Measurements from ENCODE around the gene PHLDA3. TPM values are rescaled to one million over a fixed set of nuclear protein-coding genes. Genes with fewer than 3 reads are reported as not detected.

The PHLDA3 gene
- total and polyA plus RNA-seq, 2 of the 4 experiments (the other 2 are of a cell fraction) = 41.6 to 102 TPM

DNA sequence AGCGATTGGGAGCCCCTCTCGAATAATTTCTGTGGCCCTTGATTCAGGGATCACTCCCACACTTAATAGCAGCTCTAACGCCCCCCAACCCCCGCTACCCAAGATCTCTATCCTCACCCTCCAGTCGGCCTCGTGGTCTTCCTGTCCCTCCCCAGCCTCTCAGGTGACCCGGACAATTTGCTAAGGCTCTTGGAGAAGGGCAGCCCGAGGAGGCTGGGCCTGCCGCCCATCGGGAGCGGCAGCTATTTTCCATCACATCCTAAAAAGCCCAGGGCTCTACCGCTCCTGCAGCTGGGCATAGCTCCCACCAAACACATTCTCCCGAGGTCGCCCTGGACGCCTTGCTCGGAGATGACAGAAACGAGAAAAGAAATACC, 12.0 kb upstream of the PHLDA3 start:
- no peak for DNase-seq
- Histone ChIP-seq H3K9me3 (ENCODE audit: control insufficient read depth, insufficient read depth, low read length) (no peaks in the 10 kb centered on the region), H3K23ac (ENCODE audit: low read depth, low read length) (no peak overlapping the region), H2AK9ac (replicated peaks; ENCODE audit: low read depth, low read length, poor library complexity) (peak overlapping the region; percentile 5), H2BK120ac (ENCODE audit: low read depth, low read length) (no peak overlapping the region), H3K4ac (ENCODE audit: low read depth, low read length) (no peak overlapping the region; the same call in 1 of the 2 replicates), H2AK5ac (ENCODE audit: low read depth, low read length) (0 out of 2 replicates have a peak overlapping the region, but pooled peaks have one; percentile 17), H4K91ac (ENCODE audit: insufficient read depth, low read depth, low read length) (no peak overlapping the region), H2BK5ac (ENCODE audit: low read depth, low read length, poor library complexity, severe bottlenecking) (no peak overlapping the region), H3K9ac (ENCODE audit: low read depth, low read length) (no peak overlapping the region), H4K20me1 (ENCODE audit: insufficient read depth, low read length) (peaks cover 19% of the 10 kb centered on the region), H3K27me3 (ENCODE audit: control insufficient read depth, insufficient read depth, low read length) (no peaks in the 10 kb centered on the region), H3K79me1 (ENCODE audit: low read depth in 1 of 2, low read length in 2 of 2) (peaks cover 13 to 22% of the 10 kb centered on the region in 2 experiments; a peak in 3 of 4 replicates), H3K56ac (ENCODE audit: extremely low read depth, insufficient read depth, low read length) (no peak overlapping the region), H3K27ac (ENCODE audit: insufficient read depth, low read length) (no peak overlapping the region), H3K18ac (ENCODE audit: low read depth, low read length) (no peak overlapping the region), H4K8ac (ENCODE audit: low read depth in 2 of 2, low read length in 2 of 2) (no peak overlapping the region), H4K5ac (ENCODE audit: low read depth, low read length) (no peak overlapping the region), H3K9me1 (ENCODE audit: insufficient read depth, low read length) (0 out of 2 replicates have a peak, but pooled peaks cover 1% of the 10 kb centered on the region), H3K4me1 (ENCODE audit: control insufficient read depth, insufficient read depth, low read length) (peaks cover 14% of the 10 kb centered on the region), H3K14ac (replicated peaks; ENCODE audit: low read depth, low read length) (no peak overlapping the region), H2AFZ (replicated peaks; ENCODE audit: low read length, poor library complexity) (peak overlapping the region; percentile 13), H3K4me3 (ENCODE audit: insufficient read depth, low read depth, low read length) (no peak overlapping the region), H3K36me3 (ENCODE audit: control insufficient read depth, insufficient read depth, low read length) (peaks cover 34% of the 10 kb centered on the region), H3K4me2 (ENCODE audit: low read depth, low read length) (no peak overlapping the region), H2BK20ac (ENCODE audit: low read depth, low read length) (no peak overlapping the region), H2BK15ac (ENCODE audit: low read depth, low read length) (no peak overlapping the region)
- dilution Hi-C loops (cut with HindIII; ENCODE audit: low sequenced_read_pairs, unreplicated experiment) = no loop called here
- no TSS peak for BruUV-seq (replicated peaks)
- ChIA-PET POLR2A (ENCODE audit: unreplicated experiment) (interaction anchor here (0.6 to 1.4 kb wide), 3 partner anchors 12 to 1446 kb away, joined by 3 to 7 read pairs (median 3); partner anchors contain the start of genes KLHL12 and PHLDA3), CTCF (interaction anchor here (0.5 to 6.0 kb wide), 8 partner anchors 9 to 45 kb away, joined by 3 to 103 read pairs (median 8); partner anchors contain the start of gene PHLDA3)
- WGBS, 2 experiments (ENCODE audit: extremely low coverage in 2 of 2, insufficient read length in 1 of 2) = 17% methylated on average over 4 of the region's 17 CpGs; no CpG with 5 or more reads in 1 of the 2 experiments
- no peak for ATAC-seq (ENCODE audit: low read depth)
- in situ Hi-C loops (cut with MboI; ENCODE audit: low sequenced_read_pairs) = no loop called here
- intact Hi-C loops (cut with micrococcal nuclease) = loop anchor here (5.0 kb wide), 1 partner anchor 44 kb away; no protein-coding TSS in a partner anchor
- TF ChIP-seq POLR2A (IDR thresholded peaks at IDR 0.05; ENCODE audit: low read depth, low read length) (no peak; the same call in 1 of the 2 replicates), FOS (IDR thresholded peaks at IDR 0.05; ENCODE audit: low read depth, low read length) (no peak), BHLHE40 (IDR thresholded peaks at IDR 0.05; ENCODE audit: low read depth, low read length) (no peak), ELK1 (IDR thresholded peaks at IDR 0.05; ENCODE audit: borderline replicate concordance, low read depth, low read length) (no peak), MAFK (IDR thresholded peaks at IDR 0.05; ENCODE audit: low read depth, low read length) (no peak), RFX5 (IDR thresholded peaks at IDR 0.05; ENCODE audit: low read depth, low read length) (no peak), CEBPB (IDR thresholded peaks at IDR 0.05; ENCODE audit: low read depth, low read length) (no peak), NFE2L2 (IDR thresholded peaks at IDR 0.05; ENCODE audit: low read depth, low read length) (no peak), USF2 (IDR thresholded peaks at IDR 0.05; ENCODE audit: low read depth, low read length) (no peak), SMC3 (IDR thresholded peaks at IDR 0.05; ENCODE audit: low read depth, low read length) (no peak), CHD1 (IDR thresholded peaks at IDR 0.05; ENCODE audit: low read depth, low read length) (no peak), MXI1 (IDR thresholded peaks at IDR 0.05; ENCODE audit: borderline replicate concordance, low read depth, low read length) (no peak), RAD21 (IDR thresholded peaks at IDR 0.05; ENCODE audit: low read length) (no peak), RCOR1 (IDR thresholded peaks at IDR 0.05; ENCODE audit: insufficient replicate concordance, low read length) (no peak), MAZ (IDR thresholded peaks at IDR 0.05; ENCODE audit: borderline replicate concordance, low read depth, low read length) (no peak)
- TF ChIP-seq, protein P1, sequence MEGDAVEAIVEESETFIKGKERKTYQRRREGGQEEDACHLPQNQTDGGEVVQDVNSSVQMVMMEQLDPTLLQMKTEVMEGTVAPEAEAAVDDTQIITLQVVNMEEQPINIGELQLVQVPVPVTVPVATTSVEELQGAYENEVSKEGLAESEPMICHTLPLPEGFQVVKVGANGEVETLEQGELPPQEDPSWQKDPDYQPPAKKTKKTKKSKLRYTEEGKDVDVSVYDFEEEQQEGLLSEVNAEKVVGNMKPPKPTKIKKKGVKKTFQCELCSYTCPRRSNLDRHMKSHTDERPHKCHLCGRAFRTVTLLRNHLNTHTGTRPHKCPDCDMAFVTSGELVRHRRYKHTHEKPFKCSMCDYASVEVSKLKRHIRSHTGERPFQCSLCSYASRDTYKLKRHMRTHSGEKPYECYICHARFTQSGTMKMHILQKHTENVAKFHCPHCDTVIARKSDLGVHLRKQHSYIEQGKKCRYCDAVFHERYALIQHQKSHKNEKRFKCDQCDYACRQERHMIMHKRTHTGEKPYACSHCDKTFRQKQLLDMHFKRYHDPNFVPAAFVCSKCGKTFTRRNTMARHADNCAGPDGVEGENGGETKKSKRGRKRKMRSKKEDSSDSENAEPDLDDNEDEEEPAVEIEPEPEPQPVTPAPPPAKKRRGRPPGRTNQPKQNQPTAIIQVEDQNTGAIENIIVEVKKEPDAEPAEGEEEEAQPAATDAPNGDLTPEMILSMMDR (conservative IDR thresholded peaks at IDR 0.05; ENCODE audit: low read depth, low read length) = no peak
